Fibroblast of the aortic adventitia (primary cell): ENCODE data around the gene TEDC1. TPM values are rescaled to one million over a fixed set of nuclear protein-coding genes. Genes with fewer than 3 reads are reported as not detected.

Experiments used
- DNase-seq: peaks from one replicate; pipeline ENCODE4 v3.0.0-alpha.2; 2010; ENCODE audit warnings: low read depth
- H3K4me3 ChIP-seq: 2 replicates; pipeline ENCODE4 v1.5.1; 2011; ENCODE audit warnings: low read depth, mild to moderate bottlenecking, control low read depth, low read length, moderate library complexity
- total RNA-seq: library from RNA; depleted of rRNA; stranded (reverse); fragments of >200 nt; gene quantifications from 2 replicates; pipeline ENCODE4 v1.2.3, GENCODE V29; 2012; ENCODE audit warnings: low replicate concordance
- TF ChIP-seq, protein P1 (sequence below): IDR thresholded peaks from 2 replicates; pipeline ENCODE4 v1.5.1; 2011; ENCODE audit warnings: mild to moderate bottlenecking, low read length, control low read depth, inconsistent platforms; ENCODE audit not compliant: insufficient read depth

TEDC1 gene
- total RNA-seq, 1 donor, result 12.6 TPM

GRCh38 chr14:105470350-105471296 is 20.4 kb upstream of the TEDC1 start:
- TF ChIP-seq, protein P1, sequence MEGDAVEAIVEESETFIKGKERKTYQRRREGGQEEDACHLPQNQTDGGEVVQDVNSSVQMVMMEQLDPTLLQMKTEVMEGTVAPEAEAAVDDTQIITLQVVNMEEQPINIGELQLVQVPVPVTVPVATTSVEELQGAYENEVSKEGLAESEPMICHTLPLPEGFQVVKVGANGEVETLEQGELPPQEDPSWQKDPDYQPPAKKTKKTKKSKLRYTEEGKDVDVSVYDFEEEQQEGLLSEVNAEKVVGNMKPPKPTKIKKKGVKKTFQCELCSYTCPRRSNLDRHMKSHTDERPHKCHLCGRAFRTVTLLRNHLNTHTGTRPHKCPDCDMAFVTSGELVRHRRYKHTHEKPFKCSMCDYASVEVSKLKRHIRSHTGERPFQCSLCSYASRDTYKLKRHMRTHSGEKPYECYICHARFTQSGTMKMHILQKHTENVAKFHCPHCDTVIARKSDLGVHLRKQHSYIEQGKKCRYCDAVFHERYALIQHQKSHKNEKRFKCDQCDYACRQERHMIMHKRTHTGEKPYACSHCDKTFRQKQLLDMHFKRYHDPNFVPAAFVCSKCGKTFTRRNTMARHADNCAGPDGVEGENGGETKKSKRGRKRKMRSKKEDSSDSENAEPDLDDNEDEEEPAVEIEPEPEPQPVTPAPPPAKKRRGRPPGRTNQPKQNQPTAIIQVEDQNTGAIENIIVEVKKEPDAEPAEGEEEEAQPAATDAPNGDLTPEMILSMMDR, result no peak
- DNase-seq, result no peak
- no peak overlapping the region for H3K4me3 ChIP-seq

DNA sequence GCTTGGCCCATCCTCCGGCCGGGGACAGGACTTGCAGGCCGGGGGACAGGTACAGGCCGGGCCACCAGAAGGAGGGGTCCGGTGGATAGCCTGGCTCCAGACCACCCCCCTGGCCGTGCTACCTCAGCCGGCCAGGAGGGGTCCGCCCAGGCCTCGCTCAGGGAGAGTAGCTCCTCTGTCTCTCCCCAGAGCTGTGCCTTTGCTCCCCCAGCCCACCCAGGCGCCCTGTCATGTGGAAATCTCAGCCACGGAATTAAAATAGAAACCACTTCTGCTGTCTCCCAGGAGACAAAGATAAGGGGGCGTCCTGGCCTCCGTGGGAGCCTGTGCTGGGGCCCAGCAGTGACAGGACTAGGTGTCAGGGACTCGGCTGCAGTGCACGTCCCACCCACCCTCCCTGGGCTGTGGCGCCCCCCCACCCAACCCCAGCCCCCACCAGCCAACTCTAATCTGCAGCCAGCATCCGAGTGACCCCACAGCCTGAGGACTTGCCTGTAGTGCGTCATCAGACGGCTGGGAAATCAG is 19.7 kb upstream of the TEDC1 start:
- no peak for DNase-seq
- TF ChIP-seq, protein P1, result no peak
- H3K4me3 ChIP-seq, result no peak overlapping the region

- no peak overlapping the region for H3K4me3 ChIP-seq
- TF ChIP-seq, protein P1, result no peak
- DNase-seq, result no peak
Measured at GRCh38 chr14:105471823-105472485, 19.1 kb upstream of the TEDC1 start.

DNA sequence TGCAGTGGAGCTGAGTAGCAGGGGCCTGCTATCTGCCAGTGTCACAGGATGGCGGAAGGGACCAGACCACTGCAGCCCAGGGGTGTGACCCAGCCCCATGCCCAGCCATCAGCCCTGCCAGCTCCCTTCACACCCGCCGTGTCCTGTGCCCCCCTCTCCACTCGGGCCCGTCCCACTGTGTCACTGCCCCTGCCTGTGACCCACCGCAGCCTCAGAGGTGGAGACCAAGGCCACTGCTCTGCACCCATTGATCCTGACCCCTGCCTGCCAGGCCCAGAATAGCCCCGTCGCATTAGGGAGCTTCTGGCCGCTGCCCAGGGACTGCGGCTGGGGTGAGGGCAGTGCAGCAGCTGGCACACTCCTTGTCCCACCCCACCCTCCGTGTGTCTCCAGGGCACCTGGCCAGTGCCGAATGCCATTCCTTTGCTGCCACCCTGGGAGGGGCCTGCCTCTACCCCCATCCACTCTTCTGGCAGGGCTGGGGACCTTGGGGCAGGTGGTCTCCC is 18.5 kb upstream of the TEDC1 start:
- H3K4me3 ChIP-seq, result no peak overlapping the region
- no peak for DNase-seq

GRCh38 chr14:105473033-105473676 is 17.9 kb upstream of the TEDC1 start:
- DNase-seq, result no peak
- TF ChIP-seq, protein P1, result no peak
- H3K4me3 ChIP-seq, result no peak overlapping the region

More for the DNA sequence above, 18.5 kb upstream of the TEDC1 start:
- TF ChIP-seq, protein P1, result no peak
